Measurements from ENCODE around the gene VDAC2.

- no peak for TF ChIP-seq POLR2AphosphoS5 (IDR thresholded peaks at IDR 0.05; ENCODE audit: low read depth, low read length)
- TF ChIP-seq CTCF (IDR thresholded peaks at IDR 0.05), result peak; percentile 14; the same call in 1 of the 2 replicates
Measured at GRCh38 chr10:75234683-75235374, 24.2 kb downstream of the VDAC2 start.
